H1 (cell line): ENCODE measurements around the gene TFCP2. TPM values are rescaled to one million over a fixed set of nuclear protein-coding genes. Genes with fewer than 3 reads are reported as not detected.

ENCODE experiments used
- CTCF ChIA-PET: fragments of 300-600 bp; sonication (Branson Sonifier 250); formaldehyde crosslinking; loops from one replicate; lab custom pipeline; 2021; ENCODE audit not compliant: partially characterized antibody; lab: Charles Lee
- POLR2A ChIA-PET: fragments of 300-600 bp; sonication (Branson Sonifier 250); formaldehyde crosslinking; loops from one replicate; lab custom pipeline; 2021; ENCODE audit warnings: inconsistent platforms; ENCODE audit not compliant: partially characterized antibody; lab: Charles Lee
- DNase-seq, 2 experiments: peaks; one replicate each; pipeline versions ENCODE4 v3.0.0 to v3.0.0-alpha.2; 2010 to 2022; ENCODE audit warnings: low spot score in 2 of 2, low read depth in 1 of 2, mixed read lengths in 1 of 2
- FAIRE-seq: peaks from 2 replicates; lab custom pipeline; 2011; peaks lifted over from hg19 to GRCh38; lab: Jason Lieb, UNC
- H2AFZ ChIP-seq: 2 replicates; pipeline ENCODE4 v1.8.1; 2012; ENCODE audit warnings: low read length, inconsistent platforms
- H2AK5ac ChIP-seq: 2 replicates; pipeline ENCODE4 v1.6.1; 2013; ENCODE audit warnings: low read depth, low read length
- H2BK120ac ChIP-seq: replicated peaks from 2 replicates; pipeline ENCODE3; 2013; ENCODE audit warnings: low read depth, low read length, inconsistent platforms
- H2BK12ac ChIP-seq: 2 replicates; pipeline ENCODE4 v1.6.1; 2013; ENCODE audit warnings: low read depth, low read length
- H2BK15ac ChIP-seq: 2 replicates; pipeline ENCODE4 v1.6.1; 2013; ENCODE audit warnings: low read length
- H2BK20ac ChIP-seq: 2 replicates; pipeline ENCODE4 v1.6.1; 2013; ENCODE audit warnings: low read length
- H2BK5ac ChIP-seq: 2 replicates; pipeline ENCODE4 v1.6.1; 2013; ENCODE audit warnings: low read depth, low read length
- H3K14ac ChIP-seq: 2 replicates; pipeline ENCODE4 v1.6.1; 2013; ENCODE audit warnings: inconsistent platforms; ENCODE audit not compliant: insufficient read length
- H3K18ac ChIP-seq: 2 replicates; pipeline ENCODE4 v1.6.1; 2013; ENCODE audit warnings: low read length; ENCODE audit errors: extremely low read depth
- H3K23ac ChIP-seq: 2 replicates; pipeline ENCODE4 v1.6.1; 2013; ENCODE audit warnings: inconsistent platforms; ENCODE audit not compliant: insufficient read length
- H3K23me2 ChIP-seq: 2 replicates; pipeline ENCODE4 v1.6.1; 2013; ENCODE audit warnings: low read depth, low read length
- H3K27ac ChIP-seq: 2 replicates; pipeline ENCODE4 v1.6.1; 2011; ENCODE audit warnings: low read depth, low read length, inconsistent platforms
- H3K27me3 ChIP-seq, 4 experiments: replicated peaks in 1 of 4; 1 replicate in 1 of 4; 2 replicates in 3 of 4; pipeline versions ENCODE4 v1.6.1 to v1.8.1; 2011 to 2013; ENCODE audit warnings: low read length in 3 of 4, mild to moderate bottlenecking in 3 of 4, inconsistent platforms in 2 of 4, mixed read lengths in 2 of 4, moderate library complexity in 1 of 4; ENCODE audit not compliant: control insufficient read depth in 3 of 4, insufficient read depth in 3 of 4; ENCODE audit errors: extremely low read depth in 1 of 4
- H3K36me3 ChIP-seq, 4 experiments: 2 replicates each; pipeline versions ENCODE4 v1.6.1 to v1.8.1; 2011 to 2013; ENCODE audit warnings: mild to moderate bottlenecking in 4 of 4, low read length in 3 of 4, moderate library complexity in 2 of 4, control low read depth in 1 of 4, inconsistent platforms in 1 of 4; ENCODE audit not compliant: insufficient read depth in 4 of 4, control insufficient read depth in 2 of 4
- H3K4ac ChIP-seq: replicated peaks from 2 replicates; pipeline ENCODE3; 2013; ENCODE audit warnings: low read length, low read depth, mixed read lengths, inconsistent platforms; ENCODE audit not compliant: insufficient read length
- H3K4me1 ChIP-seq, 4 experiments: replicated peaks in 1 of 4; 1 replicate in 1 of 4; 2 replicates in 3 of 4; pipeline versions ENCODE4 v1.6.1 to v1.8.1; 2011 to 2013; ENCODE audit warnings: low read length in 3 of 4, inconsistent platforms in 2 of 4, mixed read lengths in 1 of 4; ENCODE audit not compliant: insufficient read depth in 4 of 4, control insufficient read depth in 3 of 4
- H3K4me2 ChIP-seq, 2 experiments: 2 replicates each; pipeline versions ENCODE4 v1.6.1 to v1.8.1; 2011 to 2013; ENCODE audit warnings: low read depth in 2 of 2, low read length in 2 of 2, control low read depth in 1 of 2, inconsistent platforms in 1 of 2, mild to moderate bottlenecking in 1 of 2; ENCODE audit not compliant: insufficient read depth in 1 of 2
- H3K4me3 ChIP-seq, 4 experiments: fragments of 200-600, 300-600 bp in 1 of 4; sonication (generic), shearing (Covaris generic), sonication (Bioruptor Twin) in 1 of 4; 2 replicates each; pipeline versions ENCODE4 v1.5.1 to v1.8.1; 2011 to 2016; ENCODE audit warnings: low read length in 4 of 4, low read depth in 3 of 4, control low read depth in 2 of 4, inconsistent platforms in 2 of 4, mild to moderate bottlenecking in 2 of 4, mixed read lengths in 1 of 4, moderate library complexity in 1 of 4; ENCODE audit not compliant: insufficient read depth in 2 of 4; ENCODE audit errors: extremely low read depth in 1 of 4
- H3K56ac ChIP-seq: replicated peaks from 2 replicates; pipeline ENCODE3; 2013; ENCODE audit warnings: low read depth, mild to moderate bottlenecking, mixed read lengths, low read length, inconsistent platforms; ENCODE audit not compliant: insufficient read length
- H3K79me1 ChIP-seq: 2 replicates; pipeline ENCODE4 v1.6.1; 2013; ENCODE audit warnings: low read depth, low read length, control low read depth
- H3K79me2 ChIP-seq, 2 experiments: 2 replicates each; pipeline versions ENCODE4 v1.6.1 to v1.8.1; 2012 to 2013; ENCODE audit warnings: low read length in 2 of 2, mild to moderate bottlenecking in 2 of 2, inconsistent platforms in 1 of 2; ENCODE audit not compliant: insufficient read depth in 2 of 2, control insufficient read depth in 1 of 2
- H3K9ac ChIP-seq, 4 experiments: replicated peaks in 1 of 4; 1 replicate in 1 of 4; 2 replicates in 3 of 4; pipeline versions ENCODE4 v1.6.1 to v1.8.1; 2011 to 2013; ENCODE audit warnings: low read depth in 3 of 4, low read length in 3 of 4, control low read depth in 2 of 4, mild to moderate bottlenecking in 2 of 4, moderate library complexity in 2 of 4, inconsistent platforms in 1 of 4; ENCODE audit errors: extremely low read depth in 1 of 4
- H3K9me3 ChIP-seq, 2 experiments: 2 replicates each; pipeline versions ENCODE4 v1.6.1 to v1.8.1; 2012 to 2013; ENCODE audit warnings: mild to moderate bottlenecking in 2 of 2, moderate library complexity in 2 of 2, control low read depth in 1 of 2, inconsistent platforms in 1 of 2, low read depth in 1 of 2, low read length in 1 of 2, mixed read lengths in 1 of 2; ENCODE audit not compliant: insufficient read depth in 2 of 2
- H4K20me1 ChIP-seq, 2 experiments: replicated peaks in 1 of 2; 2 replicates each; pipeline versions ENCODE3 to v1.8.1; 2011 to 2013; ENCODE audit warnings: inconsistent platforms in 2 of 2, low read length in 2 of 2, mild to moderate bottlenecking in 1 of 2; ENCODE audit not compliant: insufficient read depth in 2 of 2, control insufficient read depth in 1 of 2
- H4K5ac ChIP-seq: 2 replicates; pipeline ENCODE4 v1.6.1; 2013; ENCODE audit warnings: low read length, low read depth, mixed read lengths, inconsistent platforms; ENCODE audit not compliant: insufficient read length
- H4K8ac ChIP-seq: 2 replicates; pipeline ENCODE4 v1.8.0; 2013; ENCODE audit warnings: mild to moderate bottlenecking, moderate library complexity, low read length, inconsistent platforms; ENCODE audit not compliant: insufficient read depth; ENCODE audit errors: extremely low read depth
- H4K91ac ChIP-seq: replicated peaks from 2 replicates; pipeline ENCODE3; 2013; ENCODE audit warnings: low read length, mixed read lengths, inconsistent platforms; ENCODE audit not compliant: insufficient read length
- BACH1 ChIP-seq: IDR thresholded peaks from 2 replicates; pipeline ENCODE4 v1.6.1; 2012; ENCODE audit warnings: low read length, improper control_type of control experiment
- EP300 ChIP-seq, 2 experiments: IDR thresholded peaks; 1 replicate in 1 of 2; 2 replicates in 1 of 2; pipeline ENCODE4 v1.6.1; 2011 to 2012; ENCODE audit warnings: low read depth in 2 of 2, low read length in 2 of 2, mild to moderate bottlenecking in 2 of 2, borderline replicate concordance in 1 of 2, inconsistent platforms in 1 of 2, moderate library complexity in 1 of 2
- GTF2F1 ChIP-seq: IDR thresholded peaks from 2 replicates; pipeline ENCODE4 v1.6.1; 2012; ENCODE audit warnings: low read depth, low read length, improper control_type of control experiment, borderline replicate concordance
- JUN ChIP-seq: IDR thresholded peaks from 2 replicates; pipeline ENCODE4 v1.6.1; 2011; ENCODE audit warnings: low read depth, mild to moderate bottlenecking, improper control_type of control experiment, low read length
- SP2 ChIP-seq: IDR thresholded peaks from 2 replicates; pipeline ENCODE4 v1.6.1; 2012; ENCODE audit warnings: mild to moderate bottlenecking, low read length, inconsistent platforms
- USF2 ChIP-seq: IDR thresholded peaks from 2 replicates; pipeline ENCODE4 v1.6.1; 2011; ENCODE audit warnings: low read length, improper control_type of control experiment
- ZNF274 ChIP-seq: IDR thresholded peaks from 2 replicates; pipeline ENCODE4 v1.7.0; 2012; ENCODE audit warnings: low read length, borderline replicate concordance; ENCODE audit errors: extremely low read depth
- WGBS, 2 experiments: shearing (Covaris generic) in 1 of 2; methylation state at CpG; one replicate each; pipeline versions ENCODE4 v1.1.6 to v1.1.7; 2013 to 2015; ENCODE audit warnings: low lambda C conversion rate in 2 of 2, mixed read lengths in 2 of 2, inconsistent platforms in 1 of 2, low coverage in 1 of 2, missing lambda C conversion rate in 1 of 2; ENCODE audit not compliant: insufficient replicate concordance in 2 of 2, insufficient coverage in 1 of 2, insufficient read length in 1 of 2; ENCODE audit errors: extremely low coverage in 1 of 2, missing lambda C conversion rate in 1 of 2; 5-methylcytosine and 5-hydroxymethylcytosine counted together
- polyA plus RNA-seq, 7 experiments: library from polyadenylated mRNA; depleted of rRNA in 3 of 7; stranded (reverse) in 5 of 7; unstranded in 2 of 7; fragments of >200 nt in 5 of 7; fragments of 200-250 nt in 2 of 7; gene quantifications; 1 replicate in 5 of 7; 2 replicates in 1 of 7; 4 replicates in 1 of 7; pipeline versions ENCODE4 v1.2.1 to v1.2.3, GENCODE V29; 2011 to 2013; ENCODE audit warnings: missing spikeins in 2 of 7, mixed read lengths in 2 of 7
- total RNA-seq: library from RNA; stranded (reverse); fragmentation: NEBNext Ultra II Directional; extraction: Animal tissue kit (Norgen Biotek cat#: 25700); gene quantifications from 2 replicates; pipeline ENCODE4 v1.2.1, GENCODE V29; 2021

The TFCP2 gene
- total and polyA plus RNA-seq, 2 of the 8 experiments (the other 6 are each of a cell fraction or from before 2014, with no cell fraction given), result 19.8 to 49.2 TPM

GRCh38 chr12:51200156-51200555 lies 27.2 kb upstream of the TFCP2 start:
- no peak overlapping the region for H3K18ac ChIP-seq
- CTCF ChIA-PET, result interaction anchor here (0.9 to 2.3 kb wide), 5 partner anchors 12 to 150 kb away, joined by 3 to 8 read pairs (median 3); partner anchors contain the start of gene POU6F1
- H3K4me2 ChIP-seq, result no peak overlapping the region
- no peak overlapping the region for H3K4ac ChIP-seq
- no peak overlapping the region for H2BK12ac ChIP-seq
- no peak overlapping the region for H3K23ac ChIP-seq
- H3K79me1 ChIP-seq, result no peaks in the 10 kb centered on the region
- no peak for TF ChIP-seq EP300 (IDR thresholded peaks at IDR 0.05; ENCODE audit: borderline replicate concordance in 1 of 2, low read depth in 2 of 2, low read length in 2 of 2)
- TF ChIP-seq SP2, result no peak
- TF ChIP-seq GTF2F1, result no peak
- no peak for TF ChIP-seq BACH1
- TF ChIP-seq ZNF274, result no peak
- no peak for TF ChIP-seq JUN
- TF ChIP-seq USF2, result no peak
- H3K56ac ChIP-seq, result no peak overlapping the region
- no peak overlapping the region for H4K5ac ChIP-seq
- WGBS, 2 experiments, result 89% methylated on average over 7 of the region's 7 CpGs; no CpG with 5 or more reads in 1 of the 2 experiments
- H4K91ac ChIP-seq, result no peak overlapping the region
- H3K4me1 ChIP-seq, result no peaks in the 10 kb centered on the region
- H2BK20ac ChIP-seq, result no peak overlapping the region
- no peaks in the 10 kb centered on the region; a peak in 1 of 7 replicates for H3K27me3 ChIP-seq
- H4K20me1 ChIP-seq, result no peaks in the 10 kb centered on the region
- H2BK5ac ChIP-seq, result no peak overlapping the region
- no peak overlapping the region for H2BK120ac ChIP-seq
- H2AFZ ChIP-seq, result no peak overlapping the region
- H3K9me3 ChIP-seq, result no peaks in the 10 kb centered on the region
- no peak overlapping the region for H2AK5ac ChIP-seq
- H3K9ac ChIP-seq, result no peak overlapping the region
- POLR2A ChIA-PET, result interaction anchor here (0.9 to 1.5 kb wide), 5 partner anchors 10 to 118 kb away, joined by 3 to 8 read pairs (median 4); partner anchors contain the start of gene POU6F1
- no peak overlapping the region for H3K4me3 ChIP-seq
- H3K23me2 ChIP-seq, result no peaks in the 10 kb centered on the region
- no peak for DNase-seq
- no peak for FAIRE-seq
- H3K36me3 ChIP-seq, result no peaks in the 10 kb centered on the region
- H4K8ac ChIP-seq, result no peak overlapping the region
- no peak overlapping the region for H3K14ac ChIP-seq
- H3K79me2 ChIP-seq, result no peaks in the 10 kb centered on the region
- H2BK15ac ChIP-seq, result no peak overlapping the region
- no peak overlapping the region for H3K27ac ChIP-seq
